SKM-1 treated with dmso at 0.1 percent for 144 hours (cell line): Measurements from ENCODE around the gene SLC6A7.
"Not testable (repeated sequence)": the region's sequence is repeated elsewhere in the genome, so short reads cannot be mapped to it uniquely, and the experiment has no call there.

Experiments
- DNase-seq: peaks from one replicate; lab custom pipeline; 2025; ENCODE audit not compliant: unreplicated experiment; lab: John Stamatoyannopoulos, UW

The SLC6A7 gene

GRCh38 chr5:150239099-150239793 lies 49.4 kb downstream of the SLC6A7 start:
- no peak for DNase-seq

GRCh38 chr5:150239794-150240122 lies 49.9 kb downstream of the SLC6A7 start:
- no peak for DNase-seq

- no peak for DNase-seq
Observed at GRCh38 chr5:150241298-150242160, 51.7 kb downstream of the SLC6A7 start.

GRCh38 chr5:150242251-150242894 lies 52.5 kb downstream of the SLC6A7 start:
- no peak for DNase-seq

GRCh38 chr5:150243590-150243989 lies 53.7 kb downstream of the SLC6A7 start:
- DNase-seq = no peak

- DNase-seq = no peak
Observed at GRCh38 chr5:150244209-150244608, 54.3 kb downstream of the SLC6A7 start.

GRCh38 chr5:150245111-150245789 lies 55.4 kb downstream of the SLC6A7 start:
- DNase-seq = no peak

- no peak for DNase-seq
Observed at GRCh38 chr5:150245808-150246207, 55.9 kb downstream of the SLC6A7 start.

- DNase-seq = no peak
Observed at GRCh38 chr5:150246429-150246828, 56.6 kb downstream of the SLC6A7 start.

- peak; percentile 22 for DNase-seq
Observed at GRCh38 chr5:150246835-150247234, 57.0 kb downstream of the SLC6A7 start.

GRCh38 chr5:150247726-150248125 lies 57.9 kb downstream of the SLC6A7 start:
- DNase-seq = no peak

GRCh38 chr5:150248493-150248892 lies 58.6 kb downstream of the SLC6A7 start:
- DNase-seq = not testable (repeated sequence)

- DNase-seq = no peak
Observed at GRCh38 chr5:150248946-150249345, 59.1 kb downstream of the SLC6A7 start.

- no peak for DNase-seq
Observed at GRCh38 chr5:150249744-150250143, 59.9 kb downstream of the SLC6A7 start.

GRCh38 chr5:150251504-150251903 lies 61.6 kb downstream of the SLC6A7 start:
- DNase-seq = no peak

GRCh38 chr5:150252489-150252888 lies 62.6 kb downstream of the SLC6A7 start:
- no peak for DNase-seq

GRCh38 chr5:150253416-150254208 lies 63.8 kb downstream of the SLC6A7 start:
- no peak for DNase-seq

GRCh38 chr5:150254363-150254762 lies 64.5 kb downstream of the SLC6A7 start:
- no peak for DNase-seq

- DNase-seq = no peak
Observed at GRCh38 chr5:150254774-150255173, 64.9 kb downstream of the SLC6A7 start.

GRCh38 chr5:150255659-150256409 lies 66.0 kb downstream of the SLC6A7 start:
- DNase-seq = no peak
